Right atrium auricular region (tissue), 2 donors: ENCODE data around the gene GNPTAB. TPM values are rescaled to one million over a fixed set of nuclear protein-coding genes. Genes with fewer than 3 reads are reported as not detected.
A peak's percentile ranks its signal among the peaks of the same experiment; 100 is the strongest.
"Not testable (repeated sequence)": the region's sequence is repeated elsewhere in the genome, so short reads cannot be mapped to it uniquely, and the experiment has no call there.

Experiments used
- DNase-seq: peaks from one replicate; pipeline ENCODE4 v3.0.0-alpha.2; 2019; ENCODE audit warnings: low spot score
- H3K27ac ChIP-seq, 2 donors: fragments of 200-600 bp; sonication (generic); 1 replicate in 1 of 2; 2 replicates in 1 of 2; pipeline ENCODE4 v1.5.1; 2016 to 2019
- H3K27me3 ChIP-seq, 2 donors: fragments of 200-600 bp; sonication (generic); one replicate each; pipeline versions ENCODE4 v1.5.1 to v1.6.0; 2017 to 2019
- H3K36me3 ChIP-seq: fragments of 200-600 bp; sonication (generic); one replicate; pipeline ENCODE4 v1.5.1; 2016
- H3K4me1 ChIP-seq, 2 donors: fragments of 200-600 bp; sonication (generic); one replicate each; pipeline versions ENCODE4 v1.5.1 to v1.6.0; 2017 to 2019
- H3K4me3 ChIP-seq, 2 donors: fragments of 200-600 bp; sonication (generic); 1 replicate in 1 of 2; 2 replicates in 1 of 2; pipeline ENCODE4 v1.5.1; 2017 to 2019; ENCODE audit warnings: mild to moderate bottlenecking in 1 of 2, moderate library complexity in 1 of 2
- H3K9me3 ChIP-seq, 2 donors: fragments of 200-600 bp; sonication (generic); one replicate each; pipeline ENCODE4 v1.5.1; 2019
- total RNA-seq, 2 donors: library from RNA; depleted of rRNA; stranded (reverse); fragments of >200 nt; gene quantifications; one replicate each; pipeline ENCODE4 v1.1.0, GENCODE V29; 2016
- TF ChIP-seq, protein P1 (sequence below), 2 donors: fragments of 200-600 bp; sonication (generic); IDR thresholded peaks; one replicate each; pipeline ENCODE4 v1.5.1; 2019; ENCODE audit warnings: antibody characterized with exemption in 2 of 2

The GNPTAB gene
- total RNA-seq, 2 donors from 2014 or later, result 25.3 to 32.6 TPM

DNA sequence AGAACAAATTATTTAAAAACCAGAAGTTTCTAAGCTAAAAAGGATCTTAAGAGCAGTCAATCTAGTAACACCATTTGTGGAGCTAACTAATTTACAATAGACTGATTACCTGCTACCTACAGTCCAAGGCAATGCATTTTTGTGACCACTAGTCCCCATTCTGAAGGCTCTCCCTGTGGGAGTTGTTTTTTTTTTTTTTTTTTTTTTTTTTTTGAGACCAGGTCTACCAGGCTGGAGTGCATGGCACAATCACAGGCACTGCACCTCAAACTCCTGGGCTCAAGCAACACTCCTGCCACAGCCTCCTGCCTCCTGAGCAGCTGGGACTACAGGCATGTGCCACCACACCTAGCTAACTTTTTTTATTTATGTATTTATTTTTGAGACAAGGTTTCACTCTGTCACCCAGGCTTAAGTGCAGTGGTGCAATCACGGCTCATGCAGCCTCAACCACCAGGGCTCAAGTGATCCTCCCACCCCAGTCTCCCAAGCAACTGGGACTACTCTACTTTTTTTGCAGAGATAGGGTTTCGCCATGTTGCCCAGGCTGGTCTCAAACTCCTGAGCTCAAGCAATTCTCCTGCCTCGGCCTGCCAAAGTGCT is 3.9 kb downstream of the GNPTAB start:
- no peak overlapping the region for H3K4me3 ChIP-seq
- no peaks in the 10 kb centered on the region for H3K27me3 ChIP-seq
- TF ChIP-seq, protein P1, sequence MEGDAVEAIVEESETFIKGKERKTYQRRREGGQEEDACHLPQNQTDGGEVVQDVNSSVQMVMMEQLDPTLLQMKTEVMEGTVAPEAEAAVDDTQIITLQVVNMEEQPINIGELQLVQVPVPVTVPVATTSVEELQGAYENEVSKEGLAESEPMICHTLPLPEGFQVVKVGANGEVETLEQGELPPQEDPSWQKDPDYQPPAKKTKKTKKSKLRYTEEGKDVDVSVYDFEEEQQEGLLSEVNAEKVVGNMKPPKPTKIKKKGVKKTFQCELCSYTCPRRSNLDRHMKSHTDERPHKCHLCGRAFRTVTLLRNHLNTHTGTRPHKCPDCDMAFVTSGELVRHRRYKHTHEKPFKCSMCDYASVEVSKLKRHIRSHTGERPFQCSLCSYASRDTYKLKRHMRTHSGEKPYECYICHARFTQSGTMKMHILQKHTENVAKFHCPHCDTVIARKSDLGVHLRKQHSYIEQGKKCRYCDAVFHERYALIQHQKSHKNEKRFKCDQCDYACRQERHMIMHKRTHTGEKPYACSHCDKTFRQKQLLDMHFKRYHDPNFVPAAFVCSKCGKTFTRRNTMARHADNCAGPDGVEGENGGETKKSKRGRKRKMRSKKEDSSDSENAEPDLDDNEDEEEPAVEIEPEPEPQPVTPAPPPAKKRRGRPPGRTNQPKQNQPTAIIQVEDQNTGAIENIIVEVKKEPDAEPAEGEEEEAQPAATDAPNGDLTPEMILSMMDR (IDR thresholded peaks at IDR 0.05), result no peak
- H3K36me3 ChIP-seq, result no peaks in the 10 kb centered on the region
- DNase-seq, result peak; percentile 52
- peak overlapping the region in 1 of 2 donors; percentile 85 for H3K27ac ChIP-seq
- H3K4me1 ChIP-seq, result peaks cover 0 to 41% of the 10 kb centered on the region in 2 donors
- no peaks in the 10 kb centered on the region for H3K9me3 ChIP-seq

DNA sequence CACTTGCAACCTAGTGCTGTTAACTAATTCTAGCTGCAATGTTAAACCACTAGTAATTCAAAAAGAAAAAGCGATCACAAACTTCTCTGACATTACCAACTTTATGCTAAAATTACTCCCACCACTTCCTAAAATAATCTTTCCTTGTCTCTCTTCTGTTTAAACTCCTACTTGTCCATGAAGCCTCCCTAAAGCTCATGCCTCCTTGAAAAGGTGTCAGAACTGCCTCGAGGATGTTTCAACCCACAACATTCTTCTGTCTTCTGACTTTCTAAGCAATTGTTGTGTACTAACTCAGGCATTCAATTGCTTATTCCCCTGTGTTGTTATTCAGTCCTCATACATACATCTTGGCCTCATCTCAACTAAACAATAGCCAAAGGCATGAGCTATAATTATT is 5.9 kb downstream of the GNPTAB start:
- TF ChIP-seq, protein P1 (IDR thresholded peaks at IDR 0.05), result no peak
- H3K36me3 ChIP-seq, result no peaks in the 10 kb centered on the region
- DNase-seq, result no peak
- H3K27me3 ChIP-seq, result no peaks in the 10 kb centered on the region
- H3K4me3 ChIP-seq, result no peak overlapping the region
- H3K4me1 ChIP-seq, result peaks cover 0 to 43% of the 10 kb centered on the region in 2 donors
- H3K27ac ChIP-seq, result peak overlapping the region; percentile 68 to 85
- H3K9me3 ChIP-seq, result no peaks in the 10 kb centered on the region

DNA sequence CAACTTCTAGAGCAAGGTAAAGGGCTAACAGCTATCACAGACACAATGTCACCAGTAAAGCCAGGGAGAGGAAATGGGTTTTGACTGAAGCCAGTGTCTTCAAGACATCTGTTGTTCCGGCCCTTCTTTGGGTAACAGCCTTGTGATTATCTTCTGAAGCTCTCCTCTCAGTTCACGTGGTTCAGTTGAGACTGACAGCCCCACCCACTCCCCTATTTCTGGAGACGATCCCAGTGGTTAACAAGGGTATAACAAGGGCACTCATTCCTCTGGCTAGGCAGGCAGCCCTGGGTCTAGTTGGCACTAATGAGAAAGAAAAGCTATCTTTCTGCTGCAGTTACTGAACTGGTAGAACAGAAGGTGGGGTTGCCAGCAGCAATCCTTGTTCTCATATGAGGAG is 6.9 kb downstream of the GNPTAB start:
- H3K27ac ChIP-seq, result peak overlapping the region; percentile 68 to 85
- H3K4me1 ChIP-seq, result peaks cover 0 to 35% of the 10 kb centered on the region in 2 donors
- peak; percentile 64 for DNase-seq
- no peak overlapping the region for H3K4me3 ChIP-seq
- H3K27me3 ChIP-seq, result no peaks in the 10 kb centered on the region
- TF ChIP-seq, protein P1 (IDR thresholded peaks at IDR 0.05), result peak in 1 of 2 donors; percentile 21
- H3K9me3 ChIP-seq, result no peaks in the 10 kb centered on the region
- H3K36me3 ChIP-seq, result no peaks in the 10 kb centered on the region

DNA sequence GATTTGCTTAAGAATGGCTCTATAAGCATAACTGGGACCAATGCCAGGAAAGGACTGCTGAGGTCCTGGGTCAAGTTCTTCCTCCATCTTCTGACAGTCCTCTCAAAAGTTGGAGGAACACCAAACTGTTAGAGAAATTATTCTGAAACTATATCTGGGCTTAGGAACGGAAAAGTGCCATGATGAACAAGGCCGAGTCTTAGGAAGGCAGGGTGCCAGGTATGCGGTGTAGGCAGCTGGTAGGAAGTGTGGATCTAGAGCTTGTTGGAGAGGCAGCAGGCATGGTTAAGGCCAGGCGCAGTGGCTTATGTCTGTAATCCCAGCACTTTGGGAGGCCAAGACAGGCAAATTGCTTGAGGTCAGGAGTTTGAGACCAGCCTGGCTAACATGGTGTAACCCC is 7.7 kb downstream of the GNPTAB start:
- Histone ChIP-seq H3K9me3 (no peaks in the 10 kb centered on the region), H3K4me3 (no peak overlapping the region), H3K36me3 (no peaks in the 10 kb centered on the region), H3K27me3 (no peaks in the 10 kb centered on the region), H3K4me1 (peaks cover 0 to 33% of the 10 kb centered on the region in 2 donors), H3K27ac (peak overlapping the region; percentile 68 to 85)
- TF ChIP-seq, protein P1 (IDR thresholded peaks at IDR 0.05), result no peak
- no peak for DNase-seq

DNA sequence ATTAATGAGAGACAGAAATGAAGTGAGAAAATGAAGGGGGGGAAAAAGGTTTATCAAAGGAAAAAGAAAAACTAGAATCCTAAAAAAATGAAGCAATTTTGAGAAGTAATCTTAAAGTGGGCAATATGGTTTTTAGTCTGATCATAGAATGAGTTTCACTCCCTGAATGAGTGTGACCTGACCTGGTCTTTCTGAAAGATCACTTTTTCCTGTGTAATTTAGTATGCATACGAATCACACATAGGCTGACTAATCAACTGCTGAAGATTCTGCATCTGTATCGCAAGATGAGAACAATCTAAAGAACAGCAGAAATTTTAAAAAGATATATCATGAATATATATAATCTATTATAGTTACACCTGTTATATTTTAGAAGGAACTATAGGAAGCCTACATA is 11.3 kb downstream of the GNPTAB start:
- H3K27ac ChIP-seq, result no peak overlapping the region
- no peak for DNase-seq

DNA sequence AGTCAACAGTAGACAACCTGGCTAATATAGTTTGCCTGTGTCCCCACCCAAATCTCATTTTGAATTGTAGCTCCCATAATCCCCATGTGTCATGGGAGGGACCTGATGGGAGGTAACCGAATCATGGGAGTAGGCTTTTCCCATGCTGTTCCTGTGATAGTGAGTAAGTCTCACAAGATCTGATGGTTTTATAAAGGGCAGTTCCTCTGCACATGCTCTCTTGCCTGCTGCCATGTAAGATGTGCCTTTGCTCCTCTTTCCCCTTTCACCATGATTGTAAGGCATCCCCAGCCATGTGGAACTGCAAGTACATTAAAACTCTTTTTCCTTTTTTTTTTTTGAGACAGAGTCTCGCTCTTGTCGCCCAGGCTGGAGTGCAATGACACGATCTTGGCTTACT is 12.1 kb downstream of the GNPTAB start:
- not testable (repeated sequence) for DNase-seq, H3K36me3 ChIP-seq, H3K9me3 ChIP-seq, H3K27ac ChIP-seq, H3K4me3 ChIP-seq, H3K27me3 ChIP-seq
- H3K4me1 ChIP-seq, result peaks cover 0 to 11% of the 10 kb centered on the region in 2 donors

More for the DNA sequence above, 11.3 kb downstream of the GNPTAB start:
- Histone ChIP-seq H3K27me3 (no peaks in the 10 kb centered on the region), H3K4me1 (peaks cover 0 to 17% of the 10 kb centered on the region in 2 donors), H3K36me3 (no peaks in the 10 kb centered on the region), H3K9me3 (no peaks in the 10 kb centered on the region), H3K4me3 (no peak overlapping the region)
- TF ChIP-seq, protein P1 (IDR thresholded peaks at IDR 0.05), result no peak
